ENCODE measurements around the gene ELOVL2.
A peak's percentile ranks its signal among the peaks of the same experiment; 100 is the strongest.

Gene ELOVL2

GRCh38 chr6:11058406-11058805 lies 14.3 kb upstream of the ELOVL2 start:
- no peak for DNase-seq (ENCODE audit: low read depth in 2 of 2)

GRCh38 chr6:11056871-11057270 lies 12.8 kb upstream of the ELOVL2 start:
- no peak for DNase-seq (ENCODE audit: low read depth in 2 of 2)

- no peak for DNase-seq (ENCODE audit: low read depth in 2 of 2)
Measured at GRCh38 chr6:11055127-11055627, 11.1 kb upstream of the ELOVL2 start.

DNA sequence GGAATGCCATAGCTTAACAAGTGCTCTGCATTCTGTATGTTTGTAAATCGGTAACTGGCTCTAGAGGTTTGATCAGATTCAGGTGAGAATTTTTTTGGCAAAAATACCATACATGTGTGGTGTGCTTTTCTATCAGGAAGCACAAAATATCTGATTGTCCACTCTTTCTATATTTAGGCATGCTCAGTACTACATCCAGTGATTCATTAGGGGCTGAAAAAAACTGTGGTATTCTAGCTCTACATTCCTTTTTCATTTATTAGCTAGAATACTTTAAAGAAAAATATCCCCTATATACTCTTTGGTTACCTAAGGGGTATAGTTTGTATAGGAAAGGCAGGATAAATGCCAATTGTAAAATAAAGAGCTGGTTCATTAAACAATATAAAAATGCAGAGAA lies 10.6 kb upstream of the ELOVL2 start:
- no peak for DNase-seq (ENCODE audit: low read depth in 2 of 2)

- no peak for DNase-seq (ENCODE audit: low read depth in 2 of 2)
Measured at GRCh38 chr6:11053307-11053706, 9.2 kb upstream of the ELOVL2 start.

DNA sequence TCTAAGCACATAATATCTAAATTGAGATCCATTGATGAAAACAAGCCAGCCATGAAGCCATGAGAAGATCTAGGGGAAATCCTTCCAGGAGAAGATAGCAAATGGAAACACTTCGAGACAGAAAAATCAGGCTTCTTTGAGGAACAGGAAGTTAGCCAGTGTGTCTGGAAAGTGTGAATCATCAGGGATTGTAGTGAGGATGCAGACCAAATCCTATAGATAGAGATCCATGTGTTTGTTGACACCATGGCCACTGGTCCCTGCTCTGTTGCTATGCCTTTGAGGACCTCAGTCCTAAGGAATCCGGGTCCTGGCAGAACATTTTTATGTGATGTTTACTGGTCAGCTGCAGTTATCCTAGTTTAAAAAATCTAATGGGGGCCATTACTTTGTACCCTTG lies 6.6 kb upstream of the ELOVL2 start:
- DNase-seq (ENCODE audit: low read depth in 2 of 2): no peak

- no peak for DNase-seq (ENCODE audit: low read depth in 2 of 2)
Measured at GRCh38 chr6:11044712-11045167, 635 bp upstream of the ELOVL2 start.

GRCh38 chr6:11043378-11043960 lies 636 bp downstream of the ELOVL2 start:
- no peak for DNase-seq (ENCODE audit: low read depth in 2 of 2)

- no peak for DNase-seq (ENCODE audit: low read depth in 2 of 2)
Measured at GRCh38 chr6:11042750-11043377, 1.2 kb downstream of the ELOVL2 start.

DNA sequence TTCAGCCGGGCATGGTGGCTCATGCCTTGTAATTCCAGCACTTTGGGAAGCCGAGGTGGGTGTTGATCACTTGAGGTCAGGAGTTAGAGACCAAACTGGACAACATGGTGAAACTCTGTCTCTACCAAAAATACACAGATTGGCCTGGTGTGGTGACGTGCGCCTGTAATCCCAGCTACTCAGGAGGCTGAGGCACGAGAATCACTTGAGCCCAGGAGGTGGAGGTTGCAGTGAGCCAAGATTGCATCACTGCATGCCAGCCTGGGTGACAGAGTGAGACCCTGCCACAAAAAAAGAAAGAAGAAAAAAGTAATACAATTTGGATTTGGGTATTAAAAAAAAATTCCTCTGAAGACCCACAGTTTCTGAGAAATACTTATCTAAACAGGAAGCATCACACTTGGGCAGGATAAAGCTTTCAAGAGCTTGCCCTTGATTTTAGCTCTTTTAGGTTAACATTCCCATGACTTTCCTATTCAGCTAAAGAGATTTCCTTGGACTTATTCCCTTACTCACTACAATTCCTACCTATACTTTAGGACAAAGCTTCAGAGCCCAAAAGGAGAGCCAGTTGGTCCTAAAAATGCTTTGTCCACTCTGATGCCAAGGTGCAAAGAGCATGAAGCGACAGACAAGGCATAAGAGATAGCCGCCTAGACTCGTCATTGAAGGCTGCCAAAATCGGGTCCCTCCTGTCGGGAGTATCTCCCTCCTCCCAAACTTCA lies 1.9 kb downstream of the ELOVL2 start:
- DNase-seq (ENCODE audit: low read depth in 2 of 2): no peak

DNA sequence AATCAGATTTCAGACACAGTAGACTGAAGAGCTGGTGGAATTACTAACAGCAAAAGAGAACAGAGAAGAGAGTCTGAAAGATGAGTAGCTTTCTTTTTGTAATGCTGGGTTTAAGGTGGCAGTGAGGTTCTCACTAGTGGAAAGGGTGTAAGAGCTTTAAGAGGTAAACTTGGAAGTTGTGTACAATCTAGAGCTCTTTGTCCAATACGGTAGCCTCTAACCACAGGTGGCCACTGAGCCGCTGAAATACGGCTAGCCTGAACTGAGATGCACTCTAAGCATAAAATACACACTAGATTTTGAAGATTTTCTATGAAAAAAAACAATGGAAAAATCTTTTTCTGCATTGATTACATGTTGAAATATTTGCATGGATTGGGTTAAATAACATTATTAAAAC lies 4.0 kb downstream of the ELOVL2 start:
- DNase-seq (ENCODE audit: low read depth in 2 of 2): no peak

- no peak for DNase-seq (ENCODE audit: low read depth in 2 of 2)
Measured at GRCh38 chr6:11039040-11039439, 5.1 kb downstream of the ELOVL2 start.

- DNase-seq (ENCODE audit: low read depth in 2 of 2): no peak
Measured at GRCh38 chr6:11036977-11037430, 7.1 kb downstream of the ELOVL2 start.

- no peak for DNase-seq (ENCODE audit: low read depth in 2 of 2)
Measured at GRCh38 chr6:11036351-11036740, 7.8 kb downstream of the ELOVL2 start.

DNA sequence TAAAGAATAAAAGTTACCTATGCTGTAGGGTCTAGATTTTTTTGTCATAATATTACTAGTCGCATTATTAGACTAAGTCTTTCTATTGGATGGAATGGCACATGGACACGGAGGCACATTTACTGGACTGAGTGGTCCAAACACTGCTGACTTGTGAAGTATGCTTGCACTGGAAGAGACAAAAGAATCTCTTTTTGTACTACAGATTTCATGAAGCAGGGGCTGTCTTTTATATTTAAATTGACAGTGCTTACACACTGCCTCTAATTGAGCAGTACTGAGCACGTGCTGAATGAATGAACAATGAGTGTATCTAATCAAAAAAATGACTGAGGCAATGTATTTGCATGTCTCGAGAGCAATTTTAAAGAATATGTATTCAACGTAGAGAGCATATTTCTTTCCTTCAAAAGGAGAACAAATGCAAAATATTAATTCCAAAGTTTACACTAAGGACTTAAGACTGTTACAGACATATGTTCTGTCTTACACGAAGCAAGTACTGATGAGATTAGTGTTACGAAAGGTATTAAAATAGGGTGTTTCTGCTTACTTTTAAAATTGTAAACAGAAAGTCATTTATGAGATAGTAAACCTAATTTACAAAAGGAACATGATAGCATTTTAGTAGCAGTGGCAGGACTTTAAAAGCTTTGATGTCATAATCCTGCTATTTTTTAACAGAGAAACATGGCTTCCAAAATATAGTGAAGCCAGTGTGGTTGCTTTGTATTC lies 8.3 kb downstream of the ELOVL2 start:
- DNase-seq (ENCODE audit: low read depth in 2 of 2): no peak

GRCh38 chr6:11033825-11034224 lies 10.3 kb downstream of the ELOVL2 start:
- DNase-seq (ENCODE audit: low read depth in 2 of 2): peak; percentile 60 to 69

GRCh38 chr6:11030904-11031303 lies 13.2 kb downstream of the ELOVL2 start:
- no peak for DNase-seq (ENCODE audit: low read depth in 2 of 2)

DNA sequence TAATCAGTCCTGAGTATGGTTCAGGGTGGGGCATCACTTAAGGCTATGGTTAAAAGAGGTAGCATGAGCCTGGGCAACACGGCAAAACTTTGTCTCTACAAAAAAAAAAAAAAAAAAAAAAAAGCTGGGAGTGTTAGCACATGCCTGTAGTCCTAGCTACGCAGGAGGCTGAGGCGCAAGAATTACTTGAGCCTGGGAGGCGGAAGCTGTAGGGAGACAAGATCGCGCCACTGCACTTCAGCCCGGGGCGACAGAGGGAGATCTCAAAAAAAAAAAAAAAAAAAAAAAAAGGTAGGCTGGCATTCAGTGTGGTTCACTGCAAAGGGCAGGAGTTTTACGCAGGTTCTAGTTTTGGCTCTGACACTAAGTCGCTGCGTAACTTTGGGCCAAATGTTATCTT lies 15.1 kb downstream of the ELOVL2 start:
- no peak for DNase-seq (ENCODE audit: low read depth in 2 of 2)

DNA sequence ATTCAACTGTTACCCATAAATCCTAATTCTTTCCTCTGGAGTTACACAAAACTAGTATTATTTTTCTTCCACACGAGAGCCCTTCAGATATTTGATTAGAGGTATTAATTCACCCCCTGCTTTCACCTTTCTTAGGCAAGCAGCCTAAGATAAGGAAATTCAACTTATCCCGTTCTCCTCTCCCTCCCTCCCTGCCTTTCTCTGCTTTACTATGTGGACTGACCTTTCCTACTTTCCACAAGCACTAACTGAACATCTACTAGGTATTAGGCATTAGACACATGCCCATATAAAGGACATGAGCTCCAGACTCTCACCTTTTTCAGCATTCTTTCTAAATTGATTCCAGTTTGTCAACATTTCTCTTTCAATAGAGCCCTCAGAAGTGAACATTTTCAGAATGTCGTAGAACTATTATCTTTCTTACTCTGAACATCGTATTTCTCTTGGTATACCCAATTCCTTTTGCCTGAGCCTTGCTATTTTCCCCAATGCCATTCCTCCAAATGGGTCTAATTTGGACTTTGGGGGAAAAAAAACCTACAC lies 16.5 kb downstream of the ELOVL2 start:
- DNase-seq (ENCODE audit: low read depth in 2 of 2): no peak

DNA sequence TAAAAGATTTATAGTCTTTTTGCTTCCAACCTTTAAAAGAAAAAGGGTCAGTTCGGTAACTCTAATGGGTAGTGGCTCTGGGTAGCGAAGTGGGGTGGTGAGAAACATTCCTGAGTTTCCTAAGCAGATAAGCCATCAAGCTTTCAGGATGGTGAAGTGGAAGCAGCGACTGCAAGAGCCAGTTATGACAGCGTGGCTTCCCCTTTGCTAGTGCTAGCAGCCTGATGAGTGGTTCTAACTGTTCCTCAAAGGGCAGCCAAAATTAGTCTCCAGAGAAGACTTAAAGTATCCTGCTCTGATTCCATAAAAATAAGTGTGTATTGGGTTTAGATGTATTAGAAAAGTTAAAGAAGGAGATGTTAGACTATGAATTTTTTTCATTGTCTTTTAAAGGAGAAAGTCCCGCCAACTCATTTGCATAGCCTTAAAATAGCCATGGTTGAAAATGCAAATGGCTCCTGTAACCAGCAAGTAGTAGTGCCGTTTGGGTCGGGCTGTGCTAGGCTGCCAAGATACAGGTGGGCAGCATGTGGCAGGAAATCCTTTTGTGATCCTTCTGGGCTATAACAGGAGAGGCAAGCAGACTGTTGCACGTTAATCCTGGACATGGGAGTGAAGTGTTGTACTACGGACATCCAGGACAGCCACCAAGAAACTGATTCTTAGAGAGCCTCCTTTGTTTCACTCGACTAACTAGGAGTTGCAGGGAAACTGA lies 18.0 kb downstream of the ELOVL2 start:
- DNase-seq (ENCODE audit: low read depth in 2 of 2): no peak

GRCh38 chr6:11025130-11025529 lies 19.0 kb downstream of the ELOVL2 start:
- DNase-seq (ENCODE audit: low read depth in 2 of 2): no peak

All from fibroblast of skin of left biceps (primary cell).